Measurements from ENCODE around the gene NUCB2. TPM values are rescaled to one million over a fixed set of nuclear protein-coding genes. Genes with fewer than 3 reads are reported as not detected.

NUCB2 gene
- total RNA-seq, 2 donors from 2014 or later: 48.9 to 93.8 TPM

DNA sequence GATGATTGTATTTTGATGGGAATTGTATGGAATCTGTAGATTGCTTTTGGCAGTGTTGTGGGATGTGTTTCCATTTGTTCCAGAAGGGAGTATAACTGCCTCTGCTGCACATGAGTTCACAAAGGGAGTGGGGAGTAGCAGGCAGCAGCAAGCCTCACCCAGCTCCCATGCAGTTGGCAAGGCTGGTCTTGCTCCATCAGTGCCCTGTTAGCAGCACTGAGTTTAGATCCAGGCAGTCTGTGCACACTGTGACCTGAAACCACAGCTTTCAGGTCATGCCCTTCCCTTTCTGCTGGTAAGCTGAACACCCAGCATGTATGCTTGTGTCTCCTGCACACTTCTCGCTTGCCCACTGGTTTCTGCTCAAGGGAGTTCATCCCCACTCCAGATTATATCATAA lies 3.7 kb upstream of the NUCB2 start:
- H3K4me3 ChIP-seq: no peak overlapping the region
- ATAC-seq (ENCODE audit: insufficient number of reproducible peaks, low FRiP score, low read depth) (no peak), DNase-seq (ENCODE audit: low spot score) (no peak)
- TF ChIP-seq, protein P1, sequence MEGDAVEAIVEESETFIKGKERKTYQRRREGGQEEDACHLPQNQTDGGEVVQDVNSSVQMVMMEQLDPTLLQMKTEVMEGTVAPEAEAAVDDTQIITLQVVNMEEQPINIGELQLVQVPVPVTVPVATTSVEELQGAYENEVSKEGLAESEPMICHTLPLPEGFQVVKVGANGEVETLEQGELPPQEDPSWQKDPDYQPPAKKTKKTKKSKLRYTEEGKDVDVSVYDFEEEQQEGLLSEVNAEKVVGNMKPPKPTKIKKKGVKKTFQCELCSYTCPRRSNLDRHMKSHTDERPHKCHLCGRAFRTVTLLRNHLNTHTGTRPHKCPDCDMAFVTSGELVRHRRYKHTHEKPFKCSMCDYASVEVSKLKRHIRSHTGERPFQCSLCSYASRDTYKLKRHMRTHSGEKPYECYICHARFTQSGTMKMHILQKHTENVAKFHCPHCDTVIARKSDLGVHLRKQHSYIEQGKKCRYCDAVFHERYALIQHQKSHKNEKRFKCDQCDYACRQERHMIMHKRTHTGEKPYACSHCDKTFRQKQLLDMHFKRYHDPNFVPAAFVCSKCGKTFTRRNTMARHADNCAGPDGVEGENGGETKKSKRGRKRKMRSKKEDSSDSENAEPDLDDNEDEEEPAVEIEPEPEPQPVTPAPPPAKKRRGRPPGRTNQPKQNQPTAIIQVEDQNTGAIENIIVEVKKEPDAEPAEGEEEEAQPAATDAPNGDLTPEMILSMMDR (IDR thresholded peaks at IDR 0.05): no peak
- no peaks in the 10 kb centered on the region for H3K9me3 ChIP-seq
- H3K4me1 ChIP-seq (ENCODE audit: control insufficient read depth in 1 of 2, low read depth in 2 of 2): peaks cover 4 to 8% of the 10 kb centered on the region in 2 donors
- H3K27ac ChIP-seq: no peak overlapping the region
- H3K27me3 ChIP-seq (replicated peaks; ENCODE audit: insufficient read depth): no peaks in the 10 kb centered on the region
- no peaks in the 10 kb centered on the region for H3K36me3 ChIP-seq

DNA sequence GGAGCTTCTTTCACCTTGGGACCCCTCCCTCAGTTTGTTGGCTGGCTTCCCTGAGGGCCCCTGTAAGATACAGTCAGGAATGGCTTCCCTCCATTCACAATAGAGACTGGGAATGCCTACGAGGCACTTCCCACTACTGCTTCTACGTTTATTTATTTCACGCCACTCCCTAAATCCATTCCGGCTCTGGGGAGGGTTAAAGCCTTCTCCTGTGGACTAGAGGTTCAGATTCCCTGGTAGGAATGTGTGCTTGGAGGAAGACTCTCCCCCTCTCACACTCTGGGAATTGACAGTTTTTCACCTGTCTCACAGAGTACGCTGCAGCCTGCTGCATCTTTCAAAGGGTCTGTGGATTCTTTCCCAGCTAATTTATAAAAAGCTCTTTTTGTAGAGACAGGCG lies 3.3 kb upstream of the NUCB2 start:
- TF ChIP-seq, protein P1 (IDR thresholded peaks at IDR 0.05): no peak
- no peaks in the 10 kb centered on the region for H3K27me3 ChIP-seq (replicated peaks; ENCODE audit: insufficient read depth)
- no peaks in the 10 kb centered on the region for H3K36me3 ChIP-seq
- no peaks in the 10 kb centered on the region for H3K9me3 ChIP-seq
- peaks cover 4 to 8% of the 10 kb centered on the region in 2 donors for H3K4me1 ChIP-seq (ENCODE audit: control insufficient read depth in 1 of 2, low read depth in 2 of 2)
- no peak overlapping the region for H3K4me3 ChIP-seq
- no peak overlapping the region for H3K27ac ChIP-seq
- ATAC-seq (ENCODE audit: insufficient number of reproducible peaks, low FRiP score, low read depth): no peak
- no peak for DNase-seq (ENCODE audit: low spot score)

DNA sequence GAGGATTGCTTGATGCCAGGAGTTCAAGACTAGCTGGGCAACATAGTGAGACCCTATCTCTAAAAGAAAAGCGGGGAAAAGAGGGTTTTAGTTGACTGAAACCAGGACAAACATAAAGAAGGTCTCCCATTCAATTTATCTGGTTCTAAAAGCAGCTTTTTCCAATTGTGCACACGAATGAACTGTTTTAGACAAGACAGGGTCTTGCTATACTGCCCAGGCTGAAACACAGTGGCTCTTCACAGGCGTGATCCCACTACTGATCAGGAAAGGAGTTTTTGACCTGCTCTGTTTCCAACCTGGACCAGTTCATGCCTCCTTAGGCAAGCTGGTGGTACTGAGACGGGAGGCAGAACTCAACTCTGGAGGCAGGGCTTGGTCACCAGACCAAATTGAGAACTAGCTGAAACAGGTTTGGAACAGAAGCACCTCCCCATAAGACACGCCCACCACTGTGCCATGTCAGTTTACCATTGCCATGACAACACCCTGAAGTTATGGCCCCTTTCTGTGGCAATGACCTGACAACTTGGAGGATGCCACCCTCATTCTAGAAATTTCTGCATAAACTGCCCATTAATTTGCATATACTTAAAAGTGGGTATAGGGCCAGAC lies 2.8 kb upstream of the NUCB2 start:
- Histone ChIP-seq H3K4me3 (no peak overlapping the region), H3K27ac (no peak overlapping the region), H3K4me1 (ENCODE audit: control insufficient read depth in 1 of 2, low read depth in 2 of 2) (peaks cover 4 to 8% of the 10 kb centered on the region in 2 donors), H3K27me3 (replicated peaks; ENCODE audit: insufficient read depth) (no peaks in the 10 kb centered on the region), H3K36me3 (no peaks in the 10 kb centered on the region), H3K9me3 (no peaks in the 10 kb centered on the region)
- TF ChIP-seq, protein P1 (IDR thresholded peaks at IDR 0.05): no peak
- ATAC-seq (ENCODE audit: insufficient number of reproducible peaks, low FRiP score, low read depth) (no peak), DNase-seq (ENCODE audit: low spot score) (no peak)

DNA sequence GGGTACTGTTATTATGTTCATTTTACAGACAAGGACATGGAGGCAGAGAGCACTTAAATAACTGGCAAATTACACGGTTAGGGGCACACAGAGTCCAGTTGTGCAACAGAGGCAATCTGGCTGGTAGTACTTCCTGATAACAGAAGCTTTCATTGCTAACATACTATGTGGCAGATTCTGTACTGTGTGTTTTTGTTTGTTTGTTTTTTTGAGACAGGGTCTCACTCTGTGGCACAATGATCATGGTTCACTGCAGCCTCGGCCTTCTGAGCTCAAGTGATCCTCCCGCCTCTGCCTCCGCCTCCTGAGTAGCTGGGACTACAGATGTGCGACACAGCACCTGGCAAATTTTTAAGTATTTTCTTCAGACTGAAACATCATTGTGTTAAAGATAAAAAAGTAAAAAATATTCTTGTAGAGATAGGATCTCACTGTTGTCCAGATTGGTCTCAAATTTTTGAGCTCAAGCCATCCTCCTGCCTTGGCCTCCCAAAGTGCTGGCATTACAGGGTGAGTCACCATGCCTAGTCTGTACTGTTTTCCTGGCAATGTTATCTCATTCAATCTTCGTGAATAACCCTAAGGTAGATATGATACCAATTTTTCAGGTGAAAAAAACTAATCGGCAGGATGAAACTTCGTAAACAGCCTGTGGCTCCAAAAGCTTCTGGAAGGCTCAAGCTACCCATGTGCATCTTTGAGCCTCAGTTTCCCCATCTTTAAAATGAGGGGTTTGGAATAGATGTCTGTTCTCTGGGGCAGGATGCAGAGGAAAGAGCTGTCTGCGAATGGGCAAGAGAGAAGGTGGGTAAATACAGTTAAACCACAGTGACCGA lies 921 bp upstream of the NUCB2 start:
- Histone ChIP-seq H3K27me3 (replicated peaks; ENCODE audit: insufficient read depth) (no peaks in the 10 kb centered on the region), H3K9me3 (no peaks in the 10 kb centered on the region), H3K4me3 (peak overlapping the region; percentile 85), H3K27ac (peak overlapping the region; percentile 74 to 83), H3K36me3 (no peaks in the 10 kb centered on the region), H3K4me1 (ENCODE audit: control insufficient read depth in 1 of 2, low read depth in 2 of 2) (peaks cover 4 to 8% of the 10 kb centered on the region in 2 donors)
- no peak for DNase-seq (ENCODE audit: low spot score)
- TF ChIP-seq, protein P1 (IDR thresholded peaks at IDR 0.05): no peak
- ATAC-seq (ENCODE audit: insufficient number of reproducible peaks, low FRiP score, low read depth): no peak

DNA sequence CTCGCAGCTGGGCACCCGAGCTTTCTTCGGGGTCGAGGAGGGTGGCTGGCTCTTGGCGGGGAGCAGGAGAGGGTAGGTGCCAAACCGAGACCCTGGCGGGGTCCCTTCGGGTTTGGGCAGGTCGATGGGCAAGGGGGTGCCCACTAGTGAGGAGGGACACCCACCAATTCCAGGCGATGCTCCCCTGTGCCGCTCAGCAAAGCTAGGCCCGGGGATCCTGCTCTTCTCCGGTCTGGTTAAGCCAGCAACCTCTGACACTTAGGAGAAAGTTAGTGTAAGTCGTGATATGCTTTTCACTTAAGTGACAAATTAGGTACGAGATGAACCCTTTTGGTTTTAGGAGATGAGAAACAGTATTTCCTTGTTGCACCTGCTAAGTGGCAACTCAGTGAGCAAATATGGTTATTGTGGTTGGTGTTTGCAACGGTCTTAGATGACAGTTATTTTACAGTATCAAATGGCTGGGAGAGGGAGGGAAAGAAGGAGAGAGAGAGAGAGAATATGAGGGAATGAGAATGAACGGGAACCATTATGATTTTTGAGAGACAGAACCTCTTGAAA lies 565 bp downstream of the NUCB2 start:
- TF ChIP-seq, protein P1 (IDR thresholded peaks at IDR 0.05): no peak
- H3K27me3 ChIP-seq (replicated peaks; ENCODE audit: insufficient read depth): no peaks in the 10 kb centered on the region
- ATAC-seq (ENCODE audit: insufficient number of reproducible peaks, low FRiP score, low read depth): peak; percentile 45
- no peaks in the 10 kb centered on the region for H3K36me3 ChIP-seq
- H3K27ac ChIP-seq: peak overlapping the region; percentile 74 to 83
- H3K9me3 ChIP-seq: no peaks in the 10 kb centered on the region
- peaks cover 4 to 8% of the 10 kb centered on the region in 2 donors for H3K4me1 ChIP-seq (ENCODE audit: control insufficient read depth in 1 of 2, low read depth in 2 of 2)
- H3K4me3 ChIP-seq: peak overlapping the region; percentile 85
- no peak for DNase-seq (ENCODE audit: low spot score)
